ENCODE results near the gene USP2.

Gene USP2

DNA sequence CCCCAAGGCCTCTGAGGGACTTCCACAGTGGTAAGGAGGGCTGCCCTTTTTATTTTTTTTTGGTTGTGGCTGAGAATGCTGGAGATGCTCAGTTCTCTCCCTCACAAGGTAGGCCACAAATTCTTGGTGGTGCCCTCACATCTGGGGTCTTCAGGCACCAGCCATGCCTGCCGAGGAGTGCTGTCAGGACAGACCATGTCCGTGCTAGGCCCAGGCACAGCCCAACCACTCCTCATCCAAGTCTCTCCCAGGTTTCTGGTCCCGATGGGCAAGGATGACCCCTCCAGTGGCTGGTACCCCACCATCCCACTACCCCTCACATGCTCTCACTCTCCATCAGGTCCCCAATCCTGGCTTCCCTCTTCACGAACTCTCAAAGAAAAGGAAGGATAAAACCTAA lies 37.3 kb upstream of the USP2 start:
- in situ Hi-C loops (cut with MboI; ENCODE audit: low pct_unique_long_range_greater_than_20kb, low sequenced_read_pairs, unreplicated experiment), result no loop called here
- peak; percentile 4 for DNase-seq (ENCODE audit: low spot score)
- TF ChIP-seq CTCF (IDR thresholded peaks at IDR 0.05; ENCODE audit: extremely low read depth, insufficient read depth, missing control alignments), result no peak

DNA sequence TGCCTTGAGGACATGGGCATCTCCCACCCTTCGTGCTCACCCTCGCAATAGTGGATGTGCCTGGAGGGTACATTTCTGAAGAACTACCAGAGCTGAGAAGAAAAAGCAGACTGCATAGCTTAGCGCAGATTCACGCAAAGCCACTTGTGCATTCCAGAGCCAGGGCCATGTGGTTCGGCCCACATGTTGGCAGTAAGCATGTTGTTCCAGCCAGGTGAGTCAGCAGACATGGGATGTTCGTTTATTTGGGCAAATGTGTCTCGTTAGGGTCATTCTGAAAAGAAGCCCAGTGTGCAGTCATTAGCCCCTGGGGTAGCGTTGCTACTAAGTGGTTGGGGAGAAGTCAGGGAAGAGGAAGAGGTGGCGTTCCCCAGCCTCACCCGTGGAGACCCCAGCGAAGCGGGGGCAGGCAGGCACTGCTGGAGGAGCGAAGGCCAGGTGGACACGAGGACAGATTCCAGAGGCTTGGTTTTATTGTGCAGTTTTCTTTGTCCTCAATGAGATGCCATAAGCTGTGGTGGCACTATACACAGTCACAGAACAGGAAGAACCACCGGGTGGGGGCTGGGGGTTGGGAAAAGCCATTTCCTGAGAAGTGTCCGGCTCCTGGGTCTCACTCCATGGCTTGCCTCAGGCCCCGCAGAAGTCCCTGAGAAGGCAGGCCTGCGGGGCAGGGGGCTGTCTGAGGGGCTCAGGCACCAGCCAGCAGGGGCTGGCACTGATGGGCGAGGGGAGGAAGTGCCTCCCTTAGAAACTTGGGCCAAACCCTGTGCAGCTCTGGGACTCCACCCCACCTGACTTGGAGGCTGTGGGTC lies 36.4 kb upstream of the USP2 start:
- DNase-seq (ENCODE audit: low spot score), result peak; percentile 6
- no peak for TF ChIP-seq CTCF (IDR thresholded peaks at IDR 0.05; ENCODE audit: extremely low read depth, insufficient read depth, missing control alignments)
- in situ Hi-C loops (cut with MboI; ENCODE audit: low pct_unique_long_range_greater_than_20kb, low sequenced_read_pairs, unreplicated experiment), result no loop called here

- no peak for TF ChIP-seq CTCF (IDR thresholded peaks at IDR 0.05; ENCODE audit: extremely low read depth, insufficient read depth, missing control alignments)
- no peak for DNase-seq (ENCODE audit: low spot score)
- in situ Hi-C loops (cut with MboI; ENCODE audit: low pct_unique_long_range_greater_than_20kb, low sequenced_read_pairs, unreplicated experiment), result no loop called here
Measured at GRCh38 chr11:119416606-119417580, 35.4 kb upstream of the USP2 start.

GRCh38 chr11:119415966-119416365 lies 34.5 kb upstream of the USP2 start:
- in situ Hi-C loops (cut with MboI; ENCODE audit: low pct_unique_long_range_greater_than_20kb, low sequenced_read_pairs, unreplicated experiment), result no loop called here
- TF ChIP-seq CTCF (IDR thresholded peaks at IDR 0.05; ENCODE audit: extremely low read depth, insufficient read depth, missing control alignments), result no peak
- DNase-seq (ENCODE audit: low spot score), result no peak

DNA sequence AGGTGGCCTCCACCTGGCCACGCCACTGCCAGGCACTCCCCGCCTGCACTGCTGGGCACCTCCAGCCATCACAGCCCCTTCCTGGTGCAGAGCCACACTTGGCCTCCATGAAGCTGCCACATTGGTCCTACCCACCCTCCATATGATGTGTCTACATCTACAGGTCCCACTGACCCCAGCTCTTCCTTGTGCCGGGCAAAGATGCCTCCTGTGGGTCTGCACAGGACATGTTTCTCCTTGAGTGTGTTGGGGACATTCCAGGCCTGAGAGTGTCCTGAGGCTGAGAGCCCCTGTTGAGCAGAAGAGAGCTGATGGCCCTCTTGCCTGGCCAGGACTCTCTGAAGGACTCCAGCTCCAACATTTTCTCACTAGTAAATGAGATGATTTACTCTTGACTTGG lies 34.0 kb upstream of the USP2 start:
- no peak for DNase-seq (ENCODE audit: low spot score)
- no peak for TF ChIP-seq CTCF (IDR thresholded peaks at IDR 0.05; ENCODE audit: extremely low read depth, insufficient read depth, missing control alignments)
- in situ Hi-C loops (cut with MboI; ENCODE audit: low pct_unique_long_range_greater_than_20kb, low sequenced_read_pairs, unreplicated experiment), result no loop called here

DNA sequence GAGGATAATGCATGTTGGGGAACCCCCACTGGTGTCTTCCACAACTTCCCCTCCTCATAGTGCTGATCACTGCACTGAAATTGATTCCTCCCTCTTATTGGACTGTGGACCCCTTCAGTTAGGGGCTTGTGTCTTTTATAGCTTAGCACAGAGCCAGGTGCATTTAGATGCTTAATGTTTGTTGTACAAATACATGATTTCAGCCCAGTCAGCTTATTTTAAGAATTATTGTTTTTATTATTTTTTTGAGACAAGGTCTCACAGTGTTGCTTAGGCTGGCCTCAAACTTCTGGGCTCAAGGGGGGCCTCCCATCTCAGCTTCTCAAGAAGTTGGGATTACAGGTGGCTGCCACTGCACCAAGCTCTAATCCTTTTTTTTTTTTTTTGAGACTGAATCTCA lies 33.2 kb upstream of the USP2 start:
- in situ Hi-C loops (cut with MboI; ENCODE audit: low pct_unique_long_range_greater_than_20kb, low sequenced_read_pairs, unreplicated experiment), result no loop called here

More for the DNA sequence above, 33.2 kb upstream of the USP2 start:
- TF ChIP-seq CTCF (IDR thresholded peaks at IDR 0.05; ENCODE audit: extremely low read depth, insufficient read depth, missing control alignments), result no peak
- DNase-seq (ENCODE audit: low spot score), result peak; percentile 6

Measured in GM13977 (cell line).